HG03064 (cell line): ENCODE data around the gene KCNMB4.
"Not testable (repeated sequence)": the region's sequence is repeated elsewhere in the genome, so short reads cannot be mapped to it uniquely, and the experiment has no call there.

Experiments used
- ATAC-seq: cut with Tn5 transposase; IDR thresholded peaks from one replicate; pipeline ENCODE4 v1.9.1; 2021; ENCODE audit warnings: low read depth; ENCODE audit not compliant: unreplicated experiment

KCNMB4 gene

DNA sequence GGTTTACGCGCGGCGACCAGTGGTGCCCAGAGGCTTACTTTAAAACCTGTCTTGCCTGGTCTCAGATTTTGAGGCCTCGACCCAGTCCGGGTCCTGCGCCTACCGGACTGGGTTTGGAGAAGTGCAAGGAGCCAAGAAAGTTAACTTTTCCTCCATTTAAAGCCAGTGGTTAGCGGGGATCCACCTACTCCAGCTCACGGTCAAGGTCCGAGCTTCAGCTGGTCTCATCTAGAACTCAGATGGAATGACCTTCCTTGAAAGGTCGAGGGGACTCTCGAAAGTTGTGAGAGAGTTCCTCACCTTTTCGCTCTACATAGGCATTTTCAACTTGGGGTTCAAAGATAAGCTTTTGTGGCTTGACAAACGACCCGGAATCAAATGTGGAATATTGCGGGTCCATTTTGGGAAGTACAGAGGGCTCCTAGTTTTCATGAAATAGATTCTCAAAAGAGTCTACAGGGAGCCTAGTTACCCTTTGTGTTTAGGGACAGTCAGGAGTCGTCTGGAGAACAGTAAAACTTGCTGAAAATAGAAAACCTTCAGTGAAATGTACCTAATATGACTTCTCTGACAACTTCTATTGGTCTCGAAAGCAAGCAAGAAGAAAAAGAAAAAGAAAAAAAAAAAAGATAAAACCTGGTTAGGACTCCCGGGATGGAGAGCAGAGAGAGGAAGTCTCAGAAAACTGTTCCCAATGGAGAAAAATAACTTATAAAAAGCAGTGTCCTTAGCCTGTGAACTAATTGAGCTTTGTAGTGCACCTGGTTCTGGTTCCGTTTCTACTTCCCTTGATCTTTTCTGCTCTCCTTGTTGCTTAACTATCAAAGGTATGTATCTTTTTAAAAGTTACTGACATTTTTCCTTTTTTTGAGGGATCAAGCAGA is 1.4 kb downstream of the KCNMB4 start:
- no peak for ATAC-seq

DNA sequence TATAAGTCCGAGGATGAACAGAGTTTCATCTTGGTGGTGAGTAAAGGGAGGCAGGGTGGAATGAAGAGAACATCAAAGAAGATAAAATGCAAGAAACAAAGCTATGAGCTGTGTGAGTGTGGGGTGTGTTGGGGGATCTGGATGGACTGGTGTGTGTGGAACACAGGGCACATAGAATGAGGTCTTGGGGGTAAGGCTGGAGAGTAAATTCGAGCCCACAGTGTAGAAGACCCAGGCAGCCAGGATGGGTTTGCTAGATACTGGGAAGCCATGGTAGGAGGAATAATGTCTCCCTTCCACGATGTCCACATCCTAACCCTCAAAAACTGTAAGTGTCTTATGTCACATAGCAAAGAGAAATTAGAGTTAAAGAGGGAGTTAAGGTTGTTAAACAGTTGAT is 6.8 kb downstream of the KCNMB4 start:
- ATAC-seq, result no peak

GRCh38 chr12:70379846-70380245 is 13.8 kb downstream of the KCNMB4 start:
- ATAC-seq, result no peak

GRCh38 chr12:70383484-70383883 is 17.4 kb downstream of the KCNMB4 start:
- no peak for ATAC-seq

GRCh38 chr12:70383886-70384285 is 17.8 kb downstream of the KCNMB4 start:
- no peak for ATAC-seq

GRCh38 chr12:70386771-70387170 is 20.7 kb downstream of the KCNMB4 start:
- no peak for ATAC-seq

DNA sequence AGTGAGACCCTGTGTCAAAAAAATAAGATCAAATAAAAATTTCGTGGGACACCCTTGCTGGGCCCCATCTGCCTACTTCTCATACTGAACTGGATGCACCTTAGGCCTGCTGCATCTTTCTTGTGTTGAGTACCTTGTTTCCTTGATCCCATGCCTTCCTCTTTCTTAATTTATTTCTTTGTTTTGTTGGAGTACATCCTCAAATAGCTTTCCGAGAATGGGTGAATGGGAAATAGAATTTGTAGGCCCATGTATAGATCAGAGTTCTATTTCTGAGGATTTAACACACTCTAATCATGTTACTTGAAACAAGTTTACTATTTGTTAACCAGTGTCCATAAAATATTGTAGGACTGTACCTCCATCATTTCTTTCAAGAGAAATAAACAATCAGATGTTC is 23.6 kb downstream of the KCNMB4 start:
- no peak for ATAC-seq

GRCh38 chr12:70392631-70393030 is 26.5 kb downstream of the KCNMB4 start:
- not testable (repeated sequence) for ATAC-seq

- no peak for ATAC-seq
These were observed 27.9 kb downstream of the KCNMB4 start for GRCh38 chr12:70393787-70394499.

- ATAC-seq, result no peak
These were observed 31.9 kb downstream of the KCNMB4 start for GRCh38 chr12:70398002-70398401.

- ATAC-seq, result no peak
These were observed 32.8 kb downstream of the KCNMB4 start for GRCh38 chr12:70398862-70399261.

DNA sequence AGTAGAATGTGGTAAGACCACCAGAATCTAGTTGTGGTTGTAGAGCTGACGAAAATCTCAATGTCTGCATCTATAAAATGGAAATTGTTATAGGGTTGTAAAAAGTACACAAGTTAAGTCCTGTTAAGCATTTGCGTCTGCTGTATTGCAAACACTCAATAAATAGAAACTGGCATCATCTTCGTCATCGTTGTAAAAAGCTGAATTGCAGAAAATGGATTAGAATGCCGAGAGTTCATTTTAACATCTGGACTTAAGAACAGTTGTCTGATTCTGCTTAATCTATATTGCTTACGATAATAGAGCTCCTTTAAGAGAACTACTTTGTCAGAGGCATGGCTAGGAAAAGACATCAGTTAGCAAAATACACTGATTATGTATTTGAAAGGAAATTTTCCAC is 33.2 kb downstream of the KCNMB4 start:
- ATAC-seq, result no peak

GRCh38 chr12:70400124-70400523 is 34.0 kb downstream of the KCNMB4 start:
- no peak for ATAC-seq

GRCh38 chr12:70402597-70402996 is 36.5 kb downstream of the KCNMB4 start:
- ATAC-seq, result no peak

DNA sequence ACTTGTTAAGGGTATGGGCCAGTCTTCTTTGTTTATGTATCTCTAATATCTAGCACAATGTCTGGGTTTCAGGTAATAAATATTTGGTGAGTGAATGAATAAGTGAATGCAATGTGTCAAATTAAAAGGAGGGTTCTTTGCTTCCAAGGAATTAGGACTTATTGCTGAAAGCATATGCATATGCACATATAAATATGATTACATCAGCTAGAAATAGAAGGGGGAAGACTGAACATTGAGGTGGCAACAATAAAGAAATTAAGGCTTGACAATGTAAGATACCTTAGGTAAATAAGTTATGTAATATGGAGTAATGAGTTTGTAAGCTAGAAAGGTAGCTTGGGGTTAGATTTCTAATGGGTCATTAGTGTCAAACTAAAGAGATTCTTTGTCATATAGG is 37.7 kb downstream of the KCNMB4 start:
- ATAC-seq, result no peak

- no peak for ATAC-seq
These were observed 42.1 kb downstream of the KCNMB4 start for GRCh38 chr12:70408004-70408790.

DNA sequence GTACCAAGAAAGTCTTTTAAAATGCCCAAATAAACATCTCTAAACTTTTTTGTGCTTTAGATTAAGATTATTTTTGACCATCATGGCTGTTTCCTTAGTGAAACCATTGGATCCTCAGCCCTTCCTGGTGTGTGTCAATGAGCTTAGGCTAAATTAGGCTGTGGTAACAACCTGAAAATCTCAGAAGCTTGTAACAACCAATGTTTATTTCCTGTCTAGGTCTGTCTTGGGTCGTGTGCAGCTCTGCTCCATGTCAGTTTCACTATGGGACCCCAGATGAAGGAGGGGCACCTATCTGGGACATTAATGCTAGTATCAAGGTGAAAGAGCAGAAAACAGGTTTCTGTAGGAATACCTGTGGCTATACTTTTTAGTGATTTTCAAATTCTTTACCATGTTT is 49.9 kb downstream of the KCNMB4 start:
- ATAC-seq, result no peak

- ATAC-seq, result no peak
These were observed 51.0 kb downstream of the KCNMB4 start for GRCh38 chr12:70417121-70417520.

DNA sequence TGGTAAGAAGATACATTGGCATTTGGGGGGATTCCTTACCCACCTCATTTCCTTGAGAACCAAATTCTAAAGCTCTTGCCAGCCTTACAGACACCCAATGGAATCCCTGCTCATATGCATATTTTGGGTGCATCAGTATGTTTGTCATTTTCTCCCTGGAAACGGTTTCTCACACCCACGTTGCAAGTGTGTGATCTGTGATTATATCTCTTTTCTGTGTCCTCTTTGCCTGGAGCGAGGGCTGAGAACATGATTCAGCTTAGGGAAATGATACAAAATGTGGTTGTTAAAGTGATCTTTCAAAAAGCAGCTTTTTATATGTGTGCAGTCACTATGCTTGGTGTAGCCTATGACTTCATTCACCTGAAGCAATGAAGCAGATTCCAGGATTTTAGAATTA is 52.0 kb downstream of the KCNMB4 start:
- no peak for ATAC-seq

- no peak for ATAC-seq
These were observed 56.5 kb downstream of the KCNMB4 start for GRCh38 chr12:70422631-70423030.

GRCh38 chr12:70426620-70427019 is 60.5 kb downstream of the KCNMB4 start:
- ATAC-seq, result no peak
